Stimulated activated effector memory CD8-positive, alpha-beta T cell treated with anti-CD3 and anti-CD28 coated beads, Interleukin-12 subunit alpha, Interleukin-12 subunit beta, amount 100 ng/mL, for 72 hours (primary cell): ENCODE results near the gene KHDRBS2.
A peak's percentile ranks its signal among the peaks of the same experiment; 100 is the strongest.

ENCODE experiments used
- ATAC-seq: fragments of 150-1000 bp; cut with Tn5 transposase; 2 replicates; pipeline ENCODE4 v1.10.0; 2021
- DNase-seq, 2 donors: peaks; one replicate each; pipeline ENCODE4 v3.0.0; 2021 to 2022; ENCODE audit warnings: low spot score in 2 of 2
- H3K27ac Mint-ChIP-seq: one replicate; pipeline ENCODE4 v1.8.0; 2022; ENCODE audit warnings: mild to moderate bottlenecking, mixed read lengths
- H3K36me3 Mint-ChIP-seq: one replicate; pipeline ENCODE4 v1.8.0; 2022; ENCODE audit warnings: mild to moderate bottlenecking, mixed read lengths
- H3K4me1 Mint-ChIP-seq: one replicate; pipeline ENCODE4 v1.8.0; 2022; ENCODE audit warnings: mixed read lengths
- H3K4me3 Mint-ChIP-seq: one replicate; pipeline ENCODE4 v1.8.0; 2022; ENCODE audit warnings: mild to moderate bottlenecking, mixed read lengths
- H3K9me3 Mint-ChIP-seq: one replicate; pipeline ENCODE4 v1.8.0; 2022; ENCODE audit warnings: mixed read lengths

The KHDRBS2 gene

DNA sequence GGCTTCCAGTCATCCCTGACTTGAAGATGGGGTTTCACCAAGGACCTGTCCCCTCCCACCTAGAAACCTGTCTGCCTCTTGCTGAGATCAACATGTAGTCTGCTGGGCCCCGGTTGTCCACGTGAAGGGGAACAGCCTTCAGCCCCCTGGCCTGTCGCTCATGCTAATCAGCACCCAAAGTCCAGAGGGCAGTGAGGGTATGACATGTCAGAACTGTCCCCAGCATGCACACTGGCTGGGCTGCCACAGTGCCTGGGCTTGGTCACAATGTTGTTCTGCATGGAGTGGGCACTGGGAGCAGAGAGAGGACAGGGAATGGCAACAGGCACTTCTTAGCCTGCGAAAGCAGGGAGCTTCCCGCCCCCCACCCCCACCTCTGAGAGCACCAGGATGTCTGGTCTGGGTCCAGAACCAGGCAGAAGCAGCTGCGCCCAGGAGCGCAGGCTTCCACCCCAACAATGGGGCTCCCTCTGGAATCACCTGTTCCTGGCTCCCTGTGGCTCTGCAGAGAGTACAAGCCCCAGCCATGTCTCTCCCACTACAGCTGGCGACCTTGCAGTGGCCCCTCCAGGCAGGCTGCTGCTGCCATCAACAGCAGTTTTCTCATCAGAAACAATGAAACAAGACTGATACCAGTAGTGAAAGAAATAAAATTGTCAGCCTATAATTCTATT is 182.7 kb downstream of the KHDRBS2 start:
- Mint-ChIP-seq H3K4me3 (no peak overlapping the region), H3K4me1 (no peaks in the 10 kb centered on the region), H3K27ac (no peak overlapping the region), H3K36me3 (no peaks in the 10 kb centered on the region), H3K9me3 (peaks cover 12% of the 10 kb centered on the region)
- ATAC-seq, result peak; percentile 36
- no peak for DNase-seq

DNA sequence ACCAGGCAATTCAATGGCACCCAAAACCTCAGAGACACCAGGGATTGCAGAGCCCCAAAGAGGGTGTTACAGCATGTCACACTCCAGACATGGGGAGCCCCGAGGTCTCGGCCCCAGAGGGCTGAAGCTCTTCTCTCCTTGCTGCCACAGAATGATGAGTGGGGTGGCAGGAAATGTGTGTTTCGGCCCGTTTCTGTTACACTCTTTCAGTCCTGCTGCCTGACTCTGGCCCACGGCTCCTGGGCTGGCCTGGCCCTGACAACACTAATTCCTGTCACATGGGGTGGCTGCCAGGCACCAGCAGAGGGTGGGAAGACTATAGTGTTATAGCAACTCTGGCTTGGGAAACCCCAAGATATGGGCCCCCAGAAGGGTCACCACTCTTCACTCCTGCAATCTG is 183.6 kb downstream of the KHDRBS2 start:
- ATAC-seq (no peak), DNase-seq (no peak)
- peaks cover 12% of the 10 kb centered on the region for H3K9me3 Mint-ChIP-seq
- no peak overlapping the region for H3K4me3 Mint-ChIP-seq
- no peaks in the 10 kb centered on the region for H3K4me1 Mint-ChIP-seq
- no peaks in the 10 kb centered on the region for H3K36me3 Mint-ChIP-seq
- H3K27ac Mint-ChIP-seq, result no peak overlapping the region

DNA sequence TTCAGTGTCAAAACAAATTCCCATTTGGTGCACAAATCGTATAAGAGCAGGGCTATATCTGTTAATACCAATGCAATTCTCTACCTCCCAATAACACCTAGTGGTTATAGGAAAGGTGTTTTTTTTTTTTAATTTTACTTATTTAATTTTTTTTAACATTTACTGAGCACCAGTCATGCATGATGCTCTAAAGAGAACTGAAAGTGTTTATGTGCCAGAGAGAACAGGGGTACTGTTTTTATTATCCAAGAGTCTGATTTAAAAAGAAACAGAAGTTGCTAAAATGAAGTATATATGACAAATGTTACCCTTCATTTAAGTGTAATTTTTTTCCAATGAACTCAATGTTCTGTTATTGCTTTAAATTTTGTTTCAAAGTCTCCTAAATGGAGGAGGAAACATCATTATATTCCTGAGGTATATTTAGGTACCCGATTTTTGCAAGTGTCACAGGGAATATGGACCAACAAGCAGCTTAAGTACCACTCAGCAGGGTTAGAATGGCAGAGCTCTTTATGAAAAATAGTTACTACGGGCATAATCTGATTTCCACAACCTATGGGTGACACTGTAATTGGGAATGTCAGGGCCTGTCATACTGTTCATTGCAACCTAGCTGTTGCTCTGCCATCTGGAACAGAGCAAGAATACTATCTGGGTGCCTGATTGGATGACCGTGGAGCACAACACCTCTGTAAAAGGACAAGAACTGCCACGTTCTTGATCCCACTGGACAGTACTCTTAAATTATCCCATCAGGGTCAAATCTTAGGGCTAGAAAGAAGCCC is 195.4 kb downstream of the KHDRBS2 start:
- Mint-ChIP-seq H3K36me3 (no peaks in the 10 kb centered on the region), H3K9me3 (peaks cover 26% of the 10 kb centered on the region), H3K4me1 (no peaks in the 10 kb centered on the region), H3K27ac (no peak overlapping the region), H3K4me3 (no peak overlapping the region)
- DNase-seq, result no peak
- ATAC-seq, result no peak

DNA sequence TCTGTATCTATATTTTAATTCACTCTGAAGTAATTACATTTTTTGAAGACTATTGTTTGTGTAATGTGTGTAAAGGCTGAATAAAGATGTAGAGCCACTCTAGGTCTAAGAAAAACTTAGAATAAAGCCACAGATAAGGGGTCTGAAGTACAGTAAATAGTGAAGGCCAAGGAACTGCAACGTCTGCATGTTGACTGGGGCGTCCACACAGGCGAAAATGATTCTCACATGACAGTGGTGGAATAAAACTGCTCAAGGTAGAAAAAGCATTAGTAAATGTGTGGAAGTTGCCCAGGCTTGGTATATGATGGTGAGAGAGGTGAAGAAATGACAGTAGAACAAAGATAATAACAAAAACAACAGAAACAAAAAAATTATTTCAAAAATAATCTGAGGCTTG is 196.2 kb downstream of the KHDRBS2 start:
- no peaks in the 10 kb centered on the region for H3K36me3 Mint-ChIP-seq
- H3K9me3 Mint-ChIP-seq, result peaks cover 31% of the 10 kb centered on the region
- H3K4me1 Mint-ChIP-seq, result no peaks in the 10 kb centered on the region
- H3K27ac Mint-ChIP-seq, result no peak overlapping the region
- ATAC-seq, result no peak
- no peak overlapping the region for H3K4me3 Mint-ChIP-seq
- no peak for DNase-seq

DNA sequence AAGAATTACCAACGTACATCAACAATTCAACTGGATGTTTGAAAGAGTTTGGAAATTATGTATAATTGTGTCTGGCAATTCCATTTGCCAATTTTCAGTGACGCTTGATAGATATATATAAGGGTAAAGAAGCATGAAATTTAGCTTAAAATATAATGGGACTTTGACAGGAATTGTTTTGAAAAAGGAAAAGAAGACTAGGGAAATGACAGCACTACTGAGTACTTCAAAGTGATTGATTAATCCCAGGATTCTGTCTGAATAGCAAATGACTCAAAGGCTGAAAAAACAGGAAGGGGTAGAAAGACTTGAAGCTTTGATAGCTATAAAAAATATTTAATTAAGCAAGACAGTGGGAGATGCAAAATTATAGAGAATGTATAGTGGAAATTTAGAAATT is 200.0 kb downstream of the KHDRBS2 start:
- Mint-ChIP-seq H3K4me1 (no peaks in the 10 kb centered on the region), H3K36me3 (no peaks in the 10 kb centered on the region), H3K4me3 (no peak overlapping the region), H3K9me3 (peaks cover 26% of the 10 kb centered on the region), H3K27ac (no peak overlapping the region)
- DNase-seq (no peak), ATAC-seq (no peak)

- ATAC-seq, result no peak
- Mint-ChIP-seq H3K4me1 (no peaks in the 10 kb centered on the region), H3K9me3 (peaks cover 13% of the 10 kb centered on the region), H3K36me3 (no peaks in the 10 kb centered on the region), H3K27ac (no peak overlapping the region), H3K4me3 (no peak overlapping the region)
- no peak for DNase-seq
Measured at GRCh38 chr6:62075869-62076268, 210.2 kb downstream of the KHDRBS2 start.

DNA sequence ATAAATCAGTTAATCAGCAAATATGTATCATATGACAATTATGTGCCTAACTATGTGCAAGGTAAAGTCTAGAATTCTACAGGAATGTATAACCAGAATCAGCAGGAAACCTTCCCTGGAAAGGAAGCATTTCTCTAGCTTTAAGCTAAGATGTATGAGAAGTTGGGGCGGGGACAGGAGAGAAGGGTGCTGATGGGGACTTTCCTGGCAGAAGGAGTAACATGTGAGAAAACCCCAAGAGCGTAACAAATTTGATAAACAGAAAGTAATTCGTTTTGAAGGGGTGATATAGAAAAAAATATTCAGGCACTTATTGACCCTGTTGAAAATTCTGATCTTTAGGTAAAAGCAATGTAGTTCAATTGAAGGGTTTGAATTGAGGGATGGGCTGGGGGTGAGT is 226.1 kb downstream of the KHDRBS2 start:
- no peaks in the 10 kb centered on the region for H3K36me3 Mint-ChIP-seq
- DNase-seq (no peak), ATAC-seq (no peak)
- no peak overlapping the region for H3K4me3 Mint-ChIP-seq
- no peaks in the 10 kb centered on the region for H3K4me1 Mint-ChIP-seq
- H3K27ac Mint-ChIP-seq, result no peak overlapping the region
- H3K9me3 Mint-ChIP-seq, result peaks cover 21% of the 10 kb centered on the region

GRCh38 chr6:62057300-62057699 is 228.7 kb downstream of the KHDRBS2 start:
- no peaks in the 10 kb centered on the region for H3K36me3 Mint-ChIP-seq

GRCh38 chr6:62045502-62045901 is 240.5 kb downstream of the KHDRBS2 start:
- Mint-ChIP-seq H3K9me3 (peaks cover 23% of the 10 kb centered on the region), H3K4me3 (no peak overlapping the region), H3K4me1 (no peaks in the 10 kb centered on the region), H3K27ac (no peak overlapping the region), H3K36me3 (no peaks in the 10 kb centered on the region)
- no peak for DNase-seq
- no peak for ATAC-seq

More at GRCh38 chr6:62057300-62057699, 228.7 kb downstream of the KHDRBS2 start:
- H3K4me3 Mint-ChIP-seq, result no peak overlapping the region
- H3K4me1 Mint-ChIP-seq, result no peaks in the 10 kb centered on the region
- H3K9me3 Mint-ChIP-seq, result peaks cover 25% of the 10 kb centered on the region
- ATAC-seq (no peak), DNase-seq (no peak)
- H3K27ac Mint-ChIP-seq, result no peak overlapping the region

DNA sequence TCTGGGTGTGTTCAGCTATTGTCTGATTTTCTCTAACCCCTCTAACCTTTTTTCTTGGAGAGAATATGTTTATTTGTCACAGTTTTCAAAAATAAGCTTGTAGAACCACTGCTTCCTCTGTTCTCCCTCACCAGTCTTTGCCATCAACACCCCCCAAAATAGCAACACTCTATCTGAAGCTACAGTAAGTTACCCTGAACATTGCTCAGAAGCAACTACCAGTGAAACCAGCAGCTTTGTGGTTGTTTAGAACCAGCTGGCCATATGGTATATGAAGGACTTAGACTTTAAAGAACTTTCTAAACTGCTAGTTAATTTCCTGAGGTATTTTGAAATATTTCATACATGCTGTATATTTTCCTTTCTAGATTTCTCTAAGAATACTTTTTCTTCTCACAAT is 242.9 kb downstream of the KHDRBS2 start:
- DNase-seq, result no peak
- H3K9me3 Mint-ChIP-seq, result peaks cover 17% of the 10 kb centered on the region
- no peak for ATAC-seq
- no peaks in the 10 kb centered on the region for H3K36me3 Mint-ChIP-seq
- H3K4me3 Mint-ChIP-seq, result no peak overlapping the region
- no peak overlapping the region for H3K27ac Mint-ChIP-seq
- H3K4me1 Mint-ChIP-seq, result no peaks in the 10 kb centered on the region

DNA sequence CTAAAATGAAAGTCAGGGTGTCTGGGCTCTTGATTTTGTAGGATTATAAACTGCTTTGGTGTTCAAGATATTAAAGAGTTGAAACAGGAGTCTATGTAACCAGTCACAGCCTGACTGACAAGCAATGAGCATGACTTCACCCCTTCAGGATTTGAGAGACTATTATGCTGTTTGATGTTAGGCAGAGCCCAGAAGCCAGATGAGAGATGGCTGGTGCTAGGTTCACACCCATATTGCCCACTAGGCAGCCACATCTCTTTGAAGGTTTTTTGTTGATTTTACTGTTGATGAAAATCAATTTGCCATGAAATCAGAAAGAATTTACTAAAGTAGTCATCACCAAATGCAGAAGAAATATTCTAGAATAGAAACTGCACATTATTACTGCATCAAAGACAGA is 243.6 kb downstream of the KHDRBS2 start:
- no peak overlapping the region for H3K27ac Mint-ChIP-seq
- peaks cover 14% of the 10 kb centered on the region for H3K9me3 Mint-ChIP-seq
- H3K36me3 Mint-ChIP-seq, result no peaks in the 10 kb centered on the region
- no peaks in the 10 kb centered on the region for H3K4me1 Mint-ChIP-seq
- DNase-seq, result no peak
- no peak overlapping the region for H3K4me3 Mint-ChIP-seq
- ATAC-seq, result no peak

- ATAC-seq (no peak), DNase-seq (no peak)
- Mint-ChIP-seq H3K36me3 (no peaks in the 10 kb centered on the region), H3K9me3 (peaks cover 4% of the 10 kb centered on the region), H3K27ac (no peak overlapping the region), H3K4me3 (no peak overlapping the region), H3K4me1 (no peaks in the 10 kb centered on the region)
Measured at GRCh38 chr6:62039605-62040004, 246.4 kb downstream of the KHDRBS2 start.

DNA sequence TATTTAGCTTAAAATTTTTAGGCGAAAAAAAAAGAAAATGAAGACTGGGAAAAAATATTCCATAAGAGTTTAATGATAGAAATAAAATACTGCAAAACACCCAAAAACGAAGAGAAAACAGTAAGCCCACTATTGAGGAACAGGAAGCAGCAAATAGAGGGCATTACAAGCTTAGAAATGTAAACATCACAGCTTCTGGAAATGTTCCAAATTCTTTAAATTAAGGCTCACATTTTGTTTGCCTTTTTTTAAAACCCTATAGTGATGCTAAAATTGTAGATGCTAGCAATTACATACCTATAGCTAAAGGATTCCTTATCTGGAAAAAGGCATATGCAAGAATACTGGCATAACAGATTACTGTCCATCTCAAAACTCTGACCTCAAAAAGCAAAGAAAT is 248.6 kb downstream of the KHDRBS2 start:
- Mint-ChIP-seq H3K9me3 (peaks cover 18% of the 10 kb centered on the region), H3K27ac (no peak overlapping the region), H3K36me3 (no peaks in the 10 kb centered on the region), H3K4me3 (no peak overlapping the region), H3K4me1 (no peaks in the 10 kb centered on the region)
- ATAC-seq, result no peak
- no peak for DNase-seq

DNA sequence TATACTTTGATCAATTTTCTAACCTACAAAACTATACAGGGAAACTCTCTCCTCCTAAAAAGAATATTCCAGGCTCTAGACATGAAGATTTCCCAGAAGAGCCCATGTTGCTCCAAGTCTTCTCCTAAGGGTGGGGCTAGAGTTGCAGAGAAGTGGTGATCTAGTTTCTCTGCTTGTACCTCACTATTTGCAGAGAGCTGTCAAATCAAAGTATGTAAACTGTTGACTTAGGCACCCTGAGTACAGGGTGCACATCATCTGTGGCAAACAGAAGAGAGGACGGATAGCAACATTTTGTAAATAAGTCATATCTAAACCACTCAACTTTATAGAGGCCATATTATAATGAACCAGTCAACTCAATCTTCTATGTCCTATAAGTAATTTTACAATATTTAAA is 250.1 kb downstream of the KHDRBS2 start:
- Mint-ChIP-seq H3K9me3 (peaks cover 21% of the 10 kb centered on the region), H3K4me3 (no peak overlapping the region), H3K27ac (no peak overlapping the region), H3K4me1 (no peaks in the 10 kb centered on the region), H3K36me3 (no peaks in the 10 kb centered on the region)
- DNase-seq, result no peak
- no peak for ATAC-seq

- Mint-ChIP-seq H3K4me1 (no peaks in the 10 kb centered on the region), H3K4me3 (no peak overlapping the region), H3K36me3 (no peaks in the 10 kb centered on the region), H3K27ac (no peak overlapping the region), H3K9me3 (peaks cover 11% of the 10 kb centered on the region)
- DNase-seq, result no peak
- no peak for ATAC-seq
Measured at GRCh38 chr6:62013719-62014118, 272.3 kb downstream of the KHDRBS2 start.

DNA sequence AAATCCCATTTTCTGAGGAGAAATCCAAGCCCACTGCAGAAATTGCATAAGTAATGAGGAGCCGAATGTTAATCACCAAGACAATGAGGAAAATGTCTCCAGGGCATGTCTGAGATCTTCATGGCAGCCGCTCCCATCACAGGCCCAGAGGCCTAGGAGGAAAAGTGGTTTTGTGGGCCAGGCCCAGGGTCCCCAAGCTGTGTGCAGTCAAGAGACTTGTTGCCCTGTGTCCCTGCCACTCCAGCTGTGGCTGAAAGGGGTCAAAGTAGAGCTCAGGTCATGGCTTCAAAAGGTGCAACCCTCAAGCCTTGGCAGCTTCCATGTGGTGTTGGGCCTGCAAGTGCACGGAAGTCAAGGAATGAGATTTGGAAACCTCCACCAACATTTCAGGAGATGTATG is 276.6 kb downstream of the KHDRBS2 start:
- H3K4me1 Mint-ChIP-seq, result no peaks in the 10 kb centered on the region
- H3K27ac Mint-ChIP-seq, result no peak overlapping the region
- no peaks in the 10 kb centered on the region for H3K36me3 Mint-ChIP-seq
- no peak for ATAC-seq
- DNase-seq, result no peak
- no peak overlapping the region for H3K4me3 Mint-ChIP-seq
- peaks cover 16% of the 10 kb centered on the region for H3K9me3 Mint-ChIP-seq
